GM19238 (cell line): ENCODE measurements around the gene LSMEM2.
"Not testable (repeated sequence)": the region's sequence is repeated elsewhere in the genome, so short reads cannot be mapped to it uniquely, and the experiment has no call there.

Experiments
- DNase-seq: peaks from one replicate; pipeline ENCODE4 v3.0.0; 2011; ENCODE audit warnings: low spot score; ENCODE audit not compliant: insufficient read length

LSMEM2 gene

GRCh38 chr3:50264964-50265485 is 13.9 kb upstream of the LSMEM2 start:
- DNase-seq: no peak

DNA sequence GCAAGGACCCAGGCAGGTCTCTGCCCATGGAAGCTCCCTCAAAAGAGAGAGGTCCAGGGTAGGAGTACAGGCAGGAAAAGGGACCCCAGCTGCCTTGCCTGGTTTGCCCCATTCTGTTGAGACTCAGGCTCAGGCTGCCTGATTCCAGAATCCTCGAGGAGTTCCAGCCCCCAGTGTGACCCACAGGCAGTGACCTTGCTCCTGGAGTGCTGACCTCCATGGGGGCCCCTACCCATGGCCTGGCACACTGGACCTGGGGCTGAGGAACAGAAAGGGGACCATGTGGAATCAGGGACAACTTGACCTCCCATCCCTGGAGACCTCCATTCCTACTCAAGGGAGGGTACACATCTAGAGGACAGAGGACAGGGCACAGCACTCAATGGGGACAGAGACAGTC is 13.3 kb upstream of the LSMEM2 start:
- no peak for DNase-seq

DNA sequence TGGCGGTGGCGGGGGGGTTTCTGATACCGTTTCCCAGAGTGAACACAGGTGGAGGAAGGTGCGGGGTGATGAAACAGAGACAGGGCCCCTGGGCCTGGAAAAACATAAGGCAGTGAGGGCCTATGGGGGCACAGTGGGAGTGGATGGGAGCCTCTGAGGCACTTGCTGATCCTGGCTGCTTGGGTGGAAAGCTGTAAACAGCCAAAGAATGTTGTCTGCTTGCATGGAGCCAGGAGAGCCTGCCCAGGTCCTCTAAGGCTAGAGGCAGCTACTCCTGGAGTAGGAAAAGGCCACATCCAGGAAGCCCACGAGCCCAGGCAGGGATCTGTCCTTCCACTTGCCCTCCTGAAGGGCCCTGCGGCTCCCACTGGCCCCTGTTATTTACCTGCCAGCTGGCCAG is 12.9 kb upstream of the LSMEM2 start:
- no peak for DNase-seq

DNA sequence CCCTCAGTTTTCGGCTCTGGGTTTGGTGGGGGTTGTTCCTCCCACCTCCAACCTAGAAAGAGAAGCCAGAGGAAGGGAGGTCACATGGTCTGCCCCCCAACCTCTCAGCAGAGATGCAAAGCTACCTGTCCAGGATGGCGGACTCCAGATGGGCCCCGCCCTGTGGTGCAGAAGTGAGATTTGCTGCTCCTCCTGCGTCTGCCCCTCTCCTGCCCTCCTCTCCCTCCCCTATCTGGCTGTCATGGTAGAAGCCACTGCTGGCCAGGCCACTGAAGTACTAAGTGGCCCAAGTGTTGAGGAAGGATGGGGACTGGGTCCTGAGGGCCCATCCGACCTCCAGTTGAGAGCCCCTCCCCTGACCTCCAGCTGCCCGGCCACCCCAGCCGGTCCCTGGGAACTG is 12.1 kb upstream of the LSMEM2 start:
- no peak for DNase-seq

- no peak for DNase-seq
Observed at GRCh38 chr3:50267280-50267913, 11.5 kb upstream of the LSMEM2 start.

DNA sequence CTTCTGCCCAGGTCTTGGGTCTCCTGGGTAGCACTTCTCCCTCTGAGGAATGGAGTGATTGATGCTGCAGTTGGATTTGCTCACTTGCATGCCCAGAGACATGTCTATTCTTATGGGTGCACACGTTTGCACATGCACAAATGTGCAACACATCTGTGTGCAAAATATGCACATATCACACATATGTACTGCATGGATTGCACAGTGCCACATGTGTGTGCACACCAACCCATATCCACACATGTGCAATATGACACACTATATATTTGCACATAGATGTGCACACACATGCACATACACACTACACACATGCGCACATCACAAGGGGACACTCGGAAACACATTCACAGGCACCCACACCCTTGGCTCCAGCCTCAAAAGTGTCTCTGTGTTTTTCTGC is 10.6 kb upstream of the LSMEM2 start:
- DNase-seq: no peak

GRCh38 chr3:50268703-50269451 is 10.0 kb upstream of the LSMEM2 start, which contains the start of gene SEMA3B:
Gene SEMA3B (plus strand): TSS chr3:50269147. CDS start chr3:50269241, 94 bp downstream.
- DNase-seq: no peak

DNA sequence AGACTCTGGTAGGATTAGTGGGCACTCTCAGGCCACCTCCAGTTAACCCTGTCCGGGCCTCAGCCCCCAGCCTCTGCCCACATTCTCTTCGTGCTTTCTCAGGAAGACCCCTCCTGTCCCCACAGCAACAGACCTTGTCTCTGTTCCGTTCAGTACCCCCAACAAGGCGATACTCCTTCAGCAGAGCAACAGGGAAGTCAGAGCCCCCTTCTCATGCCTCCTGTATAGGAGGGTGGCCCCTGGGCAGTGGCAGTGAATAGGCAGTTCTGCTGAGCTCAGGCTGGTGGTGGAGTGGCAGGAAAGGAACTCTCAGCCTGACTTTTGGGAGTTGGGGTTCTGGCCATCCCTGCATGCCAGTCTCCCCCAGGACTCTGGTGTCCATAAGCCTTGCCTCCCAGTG is 9.4 kb upstream of the LSMEM2 start:
- no peak for DNase-seq

DNA sequence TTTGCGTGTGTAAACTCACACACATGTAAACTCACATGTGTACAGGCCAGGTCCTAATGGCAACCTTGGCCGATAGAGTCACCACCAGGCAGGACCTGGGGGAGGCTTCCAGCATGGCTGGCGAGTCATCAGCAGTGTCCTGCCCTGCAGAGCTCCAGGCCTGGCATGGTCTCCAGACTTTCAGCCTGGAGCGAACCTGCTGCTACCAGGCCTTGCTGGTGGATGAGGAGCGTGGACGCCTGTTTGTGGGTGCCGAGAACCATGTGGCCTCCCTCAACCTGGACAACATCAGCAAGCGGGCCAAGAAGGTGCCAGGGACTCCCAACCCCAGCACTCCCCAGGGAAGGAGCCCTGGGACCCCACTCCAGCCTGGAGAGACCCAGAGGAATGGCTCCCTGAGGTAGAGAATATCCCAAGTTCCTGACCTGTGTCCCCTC is 8.9 kb upstream of the LSMEM2 start:
- DNase-seq: no peak

- DNase-seq: no peak
Observed at GRCh38 chr3:50270422-50271224, 8.3 kb upstream of the LSMEM2 start.

DNA sequence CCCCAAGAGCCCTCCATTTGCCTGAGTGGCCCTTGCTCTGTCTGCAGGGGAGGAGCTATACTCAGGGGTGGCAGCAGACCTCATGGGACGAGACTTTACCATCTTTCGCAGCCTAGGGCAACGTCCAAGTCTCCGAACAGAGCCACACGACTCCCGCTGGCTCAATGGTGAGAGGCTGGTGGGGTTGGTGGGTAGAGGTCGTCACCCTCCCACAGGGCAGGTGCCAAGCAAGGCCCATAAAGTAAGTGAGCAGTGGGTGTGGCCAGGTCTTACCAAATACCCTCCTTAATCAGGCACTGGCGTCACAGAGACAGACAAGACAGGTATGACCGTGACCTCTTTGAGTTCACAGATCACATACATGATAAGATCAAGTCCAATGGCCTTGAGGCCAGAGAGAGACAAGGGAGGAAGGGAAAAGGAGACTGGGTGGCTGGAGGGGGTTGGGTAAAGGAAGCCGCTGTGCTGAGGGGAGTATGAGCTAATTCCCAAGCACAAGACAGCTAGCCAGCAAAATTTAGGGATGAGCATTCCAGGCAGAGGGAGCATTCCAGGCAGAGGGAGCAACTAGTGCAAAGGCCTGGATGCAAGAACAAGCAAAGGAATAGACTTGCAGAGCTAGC is 7.5 kb upstream of the LSMEM2 start:
- no peak for DNase-seq

GRCh38 chr3:50272538-50272910 is 6.4 kb upstream of the LSMEM2 start:
- DNase-seq: not testable (repeated sequence)

DNA sequence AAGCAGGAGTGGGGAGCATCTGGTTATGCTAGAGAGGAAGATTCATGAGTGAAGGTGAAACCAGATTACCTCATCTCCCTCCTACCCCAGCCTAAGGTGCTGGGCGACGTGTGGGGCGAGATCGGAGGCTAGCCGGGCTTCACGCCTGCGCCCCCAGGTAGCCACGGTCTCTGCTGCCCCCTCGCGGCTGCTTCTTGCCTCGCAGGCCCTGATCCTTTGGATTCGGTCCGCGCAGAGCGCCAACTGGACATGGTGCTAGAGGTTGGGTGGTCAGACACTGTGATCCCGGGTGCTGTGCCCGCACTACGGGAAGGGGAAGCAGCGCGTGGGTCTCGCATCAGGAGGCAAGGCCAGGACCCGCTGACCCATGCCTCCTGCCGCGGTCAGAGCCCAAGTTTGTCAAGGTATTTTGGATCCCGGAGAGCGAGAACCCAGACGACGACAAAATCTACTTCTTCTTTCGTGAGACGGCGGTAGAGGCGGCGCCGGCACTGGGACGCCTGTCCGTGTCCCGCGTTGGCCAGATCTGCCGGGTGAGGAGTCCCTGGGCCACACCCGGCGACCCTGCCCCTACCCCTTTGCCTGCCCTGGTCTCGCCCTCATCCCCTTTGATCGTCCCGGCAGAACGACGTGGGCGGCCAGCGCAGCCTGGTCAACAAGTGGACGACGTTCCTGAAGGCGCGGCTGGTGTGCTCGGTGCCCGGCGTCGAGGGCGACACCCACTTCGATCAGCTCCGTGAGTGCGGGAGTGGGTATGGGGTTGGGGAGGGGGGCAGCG is 5.8 kb upstream of the LSMEM2 start:
- peak; percentile 99 for DNase-seq

- DNase-seq: no peak
Observed at GRCh38 chr3:50273689-50274065, 5.2 kb upstream of the LSMEM2 start.

DNA sequence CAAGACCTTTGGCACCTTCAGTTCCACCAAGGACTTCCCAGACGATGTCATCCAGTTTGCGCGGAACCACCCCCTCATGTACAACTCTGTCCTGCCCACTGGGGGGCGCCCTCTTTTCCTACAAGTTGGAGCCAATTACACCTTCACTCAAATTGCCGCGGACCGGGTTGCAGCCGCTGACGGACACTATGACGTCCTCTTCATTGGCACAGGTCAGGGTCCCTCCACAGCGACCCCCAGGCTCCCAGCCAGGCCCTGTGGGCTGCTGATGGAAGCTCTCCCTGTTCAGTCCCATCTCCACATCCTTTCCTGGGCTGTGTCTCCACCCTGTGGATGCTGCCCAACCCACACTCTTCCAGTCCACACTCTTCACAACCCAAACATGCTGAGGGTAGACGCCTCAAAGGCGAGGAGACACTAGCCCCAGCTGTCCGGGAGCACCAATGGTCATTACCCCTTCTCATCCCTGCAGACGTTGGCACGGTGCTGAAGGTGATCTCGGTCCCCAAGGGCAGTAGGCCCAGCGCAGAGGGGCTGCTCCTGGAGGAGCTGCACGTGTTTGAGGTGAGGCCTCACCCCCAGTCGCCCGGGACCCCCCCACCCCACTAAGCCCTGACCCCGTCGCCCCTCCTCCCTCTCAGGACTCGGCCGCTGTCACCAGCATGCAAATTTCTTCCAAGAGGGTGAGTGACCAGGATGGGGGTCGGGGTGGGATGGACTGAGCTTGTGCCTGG is 4.3 kb upstream of the LSMEM2 start:
- DNase-seq: peak; percentile 63

GRCh38 chr3:50275141-50275995 is 3.5 kb upstream of the LSMEM2 start:
- no peak for DNase-seq

- DNase-seq: no peak
Observed at GRCh38 chr3:50275996-50276761, 2.7 kb upstream of the LSMEM2 start.

DNA sequence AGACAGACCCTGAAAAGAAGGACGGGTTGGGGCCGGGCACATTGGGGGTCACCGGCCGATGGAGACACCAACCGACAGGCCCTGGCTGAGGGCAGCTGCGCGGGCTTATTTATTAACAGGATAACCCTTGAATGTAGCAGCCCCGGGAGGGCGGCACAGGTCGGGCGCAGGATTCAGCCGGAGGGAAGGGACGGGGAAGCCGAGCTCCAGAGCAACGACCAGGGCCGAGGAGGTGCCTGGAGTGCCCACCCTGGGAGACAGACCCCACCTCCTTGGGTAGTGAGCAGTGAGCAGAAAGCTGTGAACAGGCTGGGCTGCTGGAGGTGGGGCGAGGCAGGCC is 2.2 kb upstream of the LSMEM2 start:
- DNase-seq: no peak
